Activated naive CD4-positive, alpha-beta T cell treated with anti-CD3 and anti-CD28 coated beads, Interleukin-2, amount 10 ng/mL, durations not matched to agents 7 days and 5 days (primary cell): ENCODE results near the gene PLXNA2.

Experiments
- CTCF ChIA-PET: fragments of 350-600 bp; sonication (Branson Sonifier 250); formaldehyde crosslinking; loops from one replicate; lab custom pipeline; 2021; ENCODE audit warnings: antibody characterized with exemption; lab: Charles Lee
- DNase-seq: peaks from one replicate; pipeline ENCODE4 v3.0.0-alpha.2; 2020
- H3K27ac Mint-ChIP-seq: one replicate; pipeline ENCODE4 v1.8.0; 2021; ENCODE audit warnings: mild to moderate bottlenecking, moderate library complexity, mixed read lengths
- H3K27me3 Mint-ChIP-seq: one replicate; pipeline ENCODE4 v1.8.0; 2021; ENCODE audit warnings: mild to moderate bottlenecking, mixed read lengths
- H3K36me3 Mint-ChIP-seq: one replicate; pipeline ENCODE4 v1.8.0; 2021; ENCODE audit warnings: mixed read lengths
- H3K4me1 Mint-ChIP-seq: one replicate; pipeline ENCODE4 v1.8.0; 2021; ENCODE audit warnings: mixed read lengths
- H3K4me3 Mint-ChIP-seq: one replicate; pipeline ENCODE4 v1.8.0; 2021; ENCODE audit warnings: mild to moderate bottlenecking, moderate library complexity, mixed read lengths
- H3K9me3 Mint-ChIP-seq: one replicate; pipeline ENCODE4 v1.8.0; 2021; ENCODE audit warnings: mixed read lengths

PLXNA2 gene

GRCh38 chr1:208004851-208005250, 239.3 kb downstream of the PLXNA2 start:
- no peak overlapping the region for H3K4me3 Mint-ChIP-seq
- no peaks in the 10 kb centered on the region for H3K4me1 Mint-ChIP-seq
- no peak overlapping the region for H3K27ac Mint-ChIP-seq
- DNase-seq = no peak
- CTCF ChIA-PET = no interaction called here
- no peaks in the 10 kb centered on the region for H3K36me3 Mint-ChIP-seq
- peaks cover 16% of the 10 kb centered on the region for H3K27me3 Mint-ChIP-seq
- no peaks in the 10 kb centered on the region for H3K9me3 Mint-ChIP-seq

GRCh38 chr1:208003241-208003640, 240.9 kb downstream of the PLXNA2 start:
- CTCF ChIA-PET = interaction anchor here (0.8 to 2.2 kb wide), 4 partner anchors 10 to 383 kb away, joined by 3 to 13 read pairs (median 3); no protein-coding TSS in a partner anchor
- H3K4me1 Mint-ChIP-seq = no peaks in the 10 kb centered on the region
- no peak for DNase-seq
- H3K4me3 Mint-ChIP-seq = no peak overlapping the region
- H3K9me3 Mint-ChIP-seq = no peaks in the 10 kb centered on the region
- H3K36me3 Mint-ChIP-seq = no peaks in the 10 kb centered on the region
- no peak overlapping the region for H3K27ac Mint-ChIP-seq
- H3K27me3 Mint-ChIP-seq = peaks cover 16% of the 10 kb centered on the region

GRCh38 chr1:208002672-208003071, 241.5 kb downstream of the PLXNA2 start:
- Mint-ChIP-seq H3K9me3 (no peaks in the 10 kb centered on the region), H3K27me3 (peaks cover 18% of the 10 kb centered on the region), H3K27ac (no peak overlapping the region), H3K4me3 (no peak overlapping the region), H3K4me1 (no peaks in the 10 kb centered on the region), H3K36me3 (no peaks in the 10 kb centered on the region)
- CTCF ChIA-PET = interaction anchor here (1.2 to 2.2 kb wide), 2 partner anchors 19 to 383 kb away, joined by 3 to 13 read pairs; no protein-coding TSS in a partner anchor
- DNase-seq = no peak

- H3K27me3 Mint-ChIP-seq = peaks cover 16% of the 10 kb centered on the region
- H3K4me3 Mint-ChIP-seq = no peak overlapping the region
- CTCF ChIA-PET = interaction anchor here (1.1 to 2.2 kb wide), 2 partner anchors 19 to 20 kb away, joined by 4 to 13 read pairs; no protein-coding TSS in a partner anchor
- no peak for DNase-seq
- H3K9me3 Mint-ChIP-seq = no peaks in the 10 kb centered on the region
- H3K27ac Mint-ChIP-seq = no peak overlapping the region
- H3K4me1 Mint-ChIP-seq = no peaks in the 10 kb centered on the region
- H3K36me3 Mint-ChIP-seq = no peaks in the 10 kb centered on the region
Measured at GRCh38 chr1:208002078-208002477, 242.1 kb downstream of the PLXNA2 start.

GRCh38 chr1:208000504-208000903, 243.7 kb downstream of the PLXNA2 start:
- Mint-ChIP-seq H3K27ac (no peak overlapping the region), H3K27me3 (peaks cover 22% of the 10 kb centered on the region), H3K4me3 (no peak overlapping the region), H3K9me3 (no peaks in the 10 kb centered on the region), H3K36me3 (no peaks in the 10 kb centered on the region), H3K4me1 (no peaks in the 10 kb centered on the region)
- CTCF ChIA-PET = interaction anchor here (1.8 to 3.8 kb wide), 3 partner anchors 38 to 115 kb away, joined by 4 to 41 read pairs (median 10); no protein-coding TSS in a partner anchor
- DNase-seq = no peak

- Mint-ChIP-seq H3K27me3 (peaks cover 26% of the 10 kb centered on the region), H3K9me3 (no peaks in the 10 kb centered on the region), H3K4me3 (no peak overlapping the region), H3K27ac (no peak overlapping the region), H3K4me1 (no peaks in the 10 kb centered on the region), H3K36me3 (no peaks in the 10 kb centered on the region)
- DNase-seq = no peak
- CTCF ChIA-PET = interaction anchor here (0.9 to 3.8 kb wide), 4 partner anchors 34 to 114 kb away, joined by 4 to 41 read pairs (median 7); no protein-coding TSS in a partner anchor
Measured at GRCh38 chr1:207999972-208000371, 244.2 kb downstream of the PLXNA2 start.

- CTCF ChIA-PET = interaction anchor here (0.9 to 3.8 kb wide), 4 partner anchors 34 to 114 kb away, joined by 4 to 41 read pairs (median 7); no protein-coding TSS in a partner anchor
- peaks cover 26% of the 10 kb centered on the region for H3K27me3 Mint-ChIP-seq
- no peak overlapping the region for H3K4me3 Mint-ChIP-seq
- H3K27ac Mint-ChIP-seq = no peak overlapping the region
- no peaks in the 10 kb centered on the region for H3K36me3 Mint-ChIP-seq
- H3K9me3 Mint-ChIP-seq = no peaks in the 10 kb centered on the region
- no peaks in the 10 kb centered on the region for H3K4me1 Mint-ChIP-seq
- DNase-seq = no peak
Measured at GRCh38 chr1:207999274-207999915, 244.8 kb downstream of the PLXNA2 start.

GRCh38 chr1:207998691-207999090, 245.5 kb downstream of the PLXNA2 start:
- Mint-ChIP-seq H3K4me1 (no peaks in the 10 kb centered on the region), H3K4me3 (no peak overlapping the region), H3K27me3 (peaks cover 27% of the 10 kb centered on the region), H3K36me3 (no peaks in the 10 kb centered on the region), H3K9me3 (no peaks in the 10 kb centered on the region), H3K27ac (no peak overlapping the region)
- no peak for DNase-seq
- CTCF ChIA-PET = interaction anchor here (1.5 to 3.8 kb wide), 7 partner anchors 8 to 113 kb away, joined by 3 to 41 read pairs (median 4); no protein-coding TSS in a partner anchor

- Mint-ChIP-seq H3K27me3 (peaks cover 27% of the 10 kb centered on the region), H3K9me3 (no peaks in the 10 kb centered on the region), H3K4me1 (no peaks in the 10 kb centered on the region), H3K36me3 (no peaks in the 10 kb centered on the region), H3K27ac (no peak overlapping the region), H3K4me3 (no peak overlapping the region)
- CTCF ChIA-PET = interaction anchor here (0.7 to 3.8 kb wide), 18 partner anchors 9 to 132 kb away, joined by 3 to 41 read pairs (median 4); no protein-coding TSS in a partner anchor
- peak; percentile 69 for DNase-seq
Measured at GRCh38 chr1:207997486-207998268, 246.5 kb downstream of the PLXNA2 start.

GRCh38 chr1:207996636-207997035, 247.5 kb downstream of the PLXNA2 start:
- Mint-ChIP-seq H3K27me3 (peaks cover 21% of the 10 kb centered on the region), H3K4me3 (no peak overlapping the region), H3K9me3 (no peaks in the 10 kb centered on the region), H3K4me1 (no peaks in the 10 kb centered on the region), H3K36me3 (no peaks in the 10 kb centered on the region), H3K27ac (no peak overlapping the region)
- DNase-seq = no peak
- CTCF ChIA-PET = interaction anchor here (0.7 to 1.9 kb wide), 7 partner anchors 25 to 167 kb away, joined by 3 to 15 read pairs (median 4); no protein-coding TSS in a partner anchor

- Mint-ChIP-seq H3K4me3 (no peak overlapping the region), H3K36me3 (no peaks in the 10 kb centered on the region), H3K4me1 (no peaks in the 10 kb centered on the region), H3K27me3 (peaks cover 19% of the 10 kb centered on the region), H3K9me3 (no peaks in the 10 kb centered on the region), H3K27ac (no peak overlapping the region)
- CTCF ChIA-PET = interaction anchor here (0.8 to 1.9 kb wide), 6 partner anchors 17 to 166 kb away, joined by 3 to 15 read pairs (median 4); no protein-coding TSS in a partner anchor
- DNase-seq = no peak
Measured at GRCh38 chr1:207995576-207995975, 248.6 kb downstream of the PLXNA2 start.

GRCh38 chr1:207993477-207994445, 250.4 kb downstream of the PLXNA2 start:
- DNase-seq = no peak
- Mint-ChIP-seq H3K27ac (no peak overlapping the region), H3K9me3 (no peaks in the 10 kb centered on the region), H3K4me3 (no peak overlapping the region), H3K27me3 (peaks cover 24% of the 10 kb centered on the region), H3K36me3 (no peaks in the 10 kb centered on the region), H3K4me1 (no peaks in the 10 kb centered on the region)
- CTCF ChIA-PET = interaction anchor here (0.6 to 1.3 kb wide), 8 partner anchors 10 to 253 kb away, joined by 3 to 4 read pairs (median 3); no protein-coding TSS in a partner anchor

GRCh38 chr1:207992677-207993236, 251.4 kb downstream of the PLXNA2 start:
- no peak overlapping the region for H3K27ac Mint-ChIP-seq
- H3K4me3 Mint-ChIP-seq = no peak overlapping the region
- no peaks in the 10 kb centered on the region for H3K36me3 Mint-ChIP-seq
- CTCF ChIA-PET = interaction anchor here (0.6 to 0.9 kb wide), 2 partner anchors 11 to 16 kb away, joined by 3 read pairs; no protein-coding TSS in a partner anchor
- H3K4me1 Mint-ChIP-seq = no peaks in the 10 kb centered on the region
- no peaks in the 10 kb centered on the region for H3K9me3 Mint-ChIP-seq
- peaks cover 30% of the 10 kb centered on the region for H3K27me3 Mint-ChIP-seq
- DNase-seq = no peak
